Activated CD8-positive, alpha-beta T cell treated with anti-CD3 and anti-CD28 coated beads for 36 hours (primary cell): ENCODE data around the gene MAPK8IP2. TPM values are rescaled to one million over a fixed set of nuclear protein-coding genes. Genes with fewer than 3 reads are reported as not detected.
"Not testable (repeated sequence)": the region's sequence is repeated elsewhere in the genome, so short reads cannot be mapped to it uniquely, and the experiment has no call there.

Source experiments
- ATAC-seq: fragments of 200-7000 bp; cut with Tn5 transposase; one replicate; pipeline ENCODE4 v1.10.0; 2021; ENCODE audit warnings: mild to moderate bottlenecking, moderate library complexity
- CTCF ChIA-PET: fragments of 350-600 bp; sonication (Branson Sonifier 250); formaldehyde crosslinking; loops from one replicate; lab custom pipeline; 2021; ENCODE audit warnings: antibody characterized with exemption; lab: Charles Lee
- POLR2A ChIA-PET: fragments of 350-600 bp; sonication (Branson Sonifier 250); formaldehyde crosslinking; loops from one replicate; lab custom pipeline; 2021; ENCODE audit warnings: antibody characterized with exemption; lab: Charles Lee
- DNase-seq: peaks from one replicate; pipeline ENCODE4 v3.0.0-alpha.2; 2020
- H3K27ac Mint-ChIP-seq: one replicate; pipeline ENCODE4 v1.8.0; 2021; ENCODE audit warnings: mild to moderate bottlenecking, mixed read lengths
- H3K27me3 Mint-ChIP-seq: one replicate; pipeline ENCODE4 v1.8.0; 2021; ENCODE audit warnings: mixed read lengths
- H3K36me3 Mint-ChIP-seq: one replicate; pipeline ENCODE4 v1.8.0; 2021; ENCODE audit warnings: low read depth, mixed read lengths
- H3K4me1 Mint-ChIP-seq: one replicate; pipeline ENCODE4 v1.8.0; 2021; ENCODE audit warnings: low read depth, mixed read lengths
- H3K4me3 Mint-ChIP-seq: one replicate; pipeline ENCODE4 v1.8.0; 2021; ENCODE audit warnings: mild to moderate bottlenecking, moderate library complexity, mixed read lengths
- H3K9me3 Mint-ChIP-seq: one replicate; pipeline ENCODE4 v1.8.0; 2021; ENCODE audit warnings: mixed read lengths
- CTCF ChIP-seq: fragments of 200-600 bp; IDR thresholded peaks from one replicate; pipeline ENCODE4 v1.8.0; 2022; ENCODE audit warnings: antibody characterized with exemption, mild to moderate bottlenecking
- intact Hi-C: fragments of 100-400 bp; cut with micrococcal nuclease; formaldehyde crosslinking; loops from one replicate; pipeline ENCODE4 v1.10.0; 2022
- total RNA-seq, 2 experiments: library from RNA; stranded (reverse); gene quantifications; one replicate each; pipeline ENCODE4 v1.2.3, GENCODE V29; 2021

Gene MAPK8IP2
- total RNA-seq, 2 experiments from 2014 or later: 0.11 TPM

GRCh38 chr22:50653256-50653655, 52.7 kb downstream of the MAPK8IP2 start:
- H3K27me3 Mint-ChIP-seq: peaks cover 5% of the 10 kb centered on the region
- no peaks in the 10 kb centered on the region for H3K4me1 Mint-ChIP-seq
- intact Hi-C loops: no loop called here
- H3K9me3 Mint-ChIP-seq: peaks cover 2% of the 10 kb centered on the region
- ChIA-PET CTCF (no interaction called here), POLR2A (no interaction called here)
- DNase-seq (no peak), ATAC-seq (no peak)
- no peak overlapping the region for H3K4me3 Mint-ChIP-seq
- peaks cover 1% of the 10 kb centered on the region for H3K36me3 Mint-ChIP-seq
- H3K27ac Mint-ChIP-seq: no peak overlapping the region
- no peak for TF ChIP-seq CTCF

DNA sequence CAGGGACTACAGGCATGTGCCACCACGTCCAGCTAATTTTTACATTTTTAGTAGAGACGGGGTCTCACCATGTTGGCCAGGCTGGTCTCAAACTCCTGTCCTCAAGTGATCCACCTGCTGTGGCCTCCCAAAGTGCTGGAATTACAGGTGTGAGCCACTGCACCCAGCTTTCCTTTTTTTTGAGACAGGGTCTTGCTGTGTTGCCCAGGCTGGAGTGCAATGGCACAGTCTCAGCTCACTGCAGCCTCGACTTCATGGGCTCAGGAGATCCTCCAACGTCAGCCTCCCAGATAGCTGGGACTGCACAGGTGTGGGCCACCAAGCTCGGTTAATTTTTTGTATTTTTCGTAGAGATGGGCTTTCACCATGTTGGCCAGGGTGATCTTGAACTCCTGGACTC, 54.1 kb downstream of the MAPK8IP2 start:
- POLR2A ChIA-PET: not testable (repeated sequence)

GRCh38 chr22:50656122-50657070, 55.8 kb downstream of the MAPK8IP2 start:
- no peak for TF ChIP-seq CTCF
- ChIA-PET POLR2A (interaction anchor here (1.2 kb wide), 1 partner anchor 34 kb away, joined by 3 read pairs; no protein-coding TSS in a partner anchor), CTCF (no interaction called here)
- Mint-ChIP-seq H3K4me3 (no peak overlapping the region), H3K9me3 (no peaks in the 10 kb centered on the region), H3K4me1 (no peaks in the 10 kb centered on the region), H3K36me3 (no peaks in the 10 kb centered on the region), H3K27me3 (peaks cover 9% of the 10 kb centered on the region), H3K27ac (no peak overlapping the region)
- intact Hi-C loops: no loop called here
- DNase-seq: no peak
- no peak for ATAC-seq

More for the DNA sequence above, 54.1 kb downstream of the MAPK8IP2 start:
- DNase-seq, H3K4me1 Mint-ChIP-seq, H3K27ac Mint-ChIP-seq, ATAC-seq, intact Hi-C loops, H3K36me3 Mint-ChIP-seq, H3K9me3 Mint-ChIP-seq, H3K4me3 Mint-ChIP-seq, H3K27me3 Mint-ChIP-seq, CTCF ChIA-PET: not testable (repeated sequence)

GRCh38 chr22:50657925-50658324, 57.3 kb downstream of the MAPK8IP2 start:
- intact Hi-C loops: no loop called here
- no peaks in the 10 kb centered on the region for H3K36me3 Mint-ChIP-seq
- peaks cover 11% of the 10 kb centered on the region for H3K27me3 Mint-ChIP-seq
- no peak overlapping the region for H3K27ac Mint-ChIP-seq
- no peak overlapping the region for H3K4me3 Mint-ChIP-seq
- ATAC-seq: no peak
- TF ChIP-seq CTCF: no peak
- POLR2A ChIA-PET: no interaction called here
- no peak for DNase-seq
- no peaks in the 10 kb centered on the region for H3K9me3 Mint-ChIP-seq
- CTCF ChIA-PET: no interaction called here
- no peaks in the 10 kb centered on the region for H3K4me1 Mint-ChIP-seq

DNA sequence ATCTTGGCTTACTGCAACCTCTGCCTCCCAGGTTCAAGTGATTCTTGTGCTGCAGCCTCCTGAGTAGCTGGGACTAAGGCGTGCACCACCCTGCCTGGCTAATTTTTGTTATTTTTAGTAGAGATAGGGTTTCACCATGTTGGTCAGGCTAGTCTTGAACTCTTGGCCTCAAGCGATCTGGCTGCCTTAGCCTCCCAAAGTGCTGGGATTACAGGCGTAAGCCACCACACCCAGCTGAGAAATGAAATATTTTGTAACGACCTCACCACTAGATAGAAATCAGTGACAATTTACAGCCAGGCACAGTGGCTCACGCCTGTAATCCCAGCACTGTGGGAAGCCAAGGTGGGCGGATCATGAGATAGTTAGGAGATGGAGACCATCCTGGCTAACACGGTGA, 59.1 kb downstream of the MAPK8IP2 start:
- ATAC-seq, H3K36me3 Mint-ChIP-seq, H3K9me3 Mint-ChIP-seq, POLR2A ChIA-PET, H3K27ac Mint-ChIP-seq, CTCF ChIA-PET, H3K4me1 Mint-ChIP-seq, H3K4me3 Mint-ChIP-seq, DNase-seq, intact Hi-C loops: not testable (repeated sequence)
- H3K27me3 Mint-ChIP-seq: peaks cover 12% of the 10 kb centered on the region

DNA sequence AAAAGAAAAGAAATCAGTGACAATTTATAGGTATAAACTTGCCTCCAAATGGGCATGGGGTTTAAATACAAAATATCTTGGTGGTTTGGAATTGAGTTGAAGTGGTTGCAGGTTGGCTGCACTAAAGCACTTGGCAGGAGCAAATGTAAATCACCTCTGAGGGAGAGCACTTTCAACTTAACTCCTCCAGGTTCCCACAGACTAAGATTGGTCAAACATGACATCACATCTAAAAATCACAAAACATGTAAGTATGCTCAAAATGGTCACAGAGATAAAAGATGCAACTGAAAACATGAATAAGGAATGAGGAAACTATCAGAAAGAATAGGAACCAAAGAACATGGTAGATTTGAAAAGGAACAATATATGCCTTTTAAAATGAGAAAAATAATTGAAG, 59.7 kb downstream of the MAPK8IP2 start:
- POLR2A ChIA-PET: interaction anchor here (0.6 kb wide), 1 partner anchor 58 kb away, joined by 3 read pairs; no protein-coding TSS in a partner anchor

More for the DNA sequence above, 59.7 kb downstream of the MAPK8IP2 start:
- no peak for TF ChIP-seq CTCF
- ATAC-seq (no peak), DNase-seq (no peak)
- intact Hi-C loops: no loop called here
- no peak overlapping the region for H3K27ac Mint-ChIP-seq
- no peak overlapping the region for H3K4me3 Mint-ChIP-seq
- no peaks in the 10 kb centered on the region for H3K36me3 Mint-ChIP-seq
- H3K9me3 Mint-ChIP-seq: no peaks in the 10 kb centered on the region
- peaks cover 12% of the 10 kb centered on the region for H3K27me3 Mint-ChIP-seq
- no peaks in the 10 kb centered on the region for H3K4me1 Mint-ChIP-seq
- CTCF ChIA-PET: no interaction called here
